Myometrial cell (primary cell): ENCODE measurements around the gene ARPP21. TPM values are rescaled to one million over a fixed set of nuclear protein-coding genes. Genes with fewer than 3 reads are reported as not detected.

ENCODE experiments used
- total RNA-seq: library from RNA; depleted of rRNA; stranded (reverse); fragments of >200 nt; gene quantifications from 2 replicates; pipeline ENCODE4 v1.2.3, GENCODE V29; 2015

The ARPP21 gene
- not detected in 2 replicates for total RNA-seq

DNA sequence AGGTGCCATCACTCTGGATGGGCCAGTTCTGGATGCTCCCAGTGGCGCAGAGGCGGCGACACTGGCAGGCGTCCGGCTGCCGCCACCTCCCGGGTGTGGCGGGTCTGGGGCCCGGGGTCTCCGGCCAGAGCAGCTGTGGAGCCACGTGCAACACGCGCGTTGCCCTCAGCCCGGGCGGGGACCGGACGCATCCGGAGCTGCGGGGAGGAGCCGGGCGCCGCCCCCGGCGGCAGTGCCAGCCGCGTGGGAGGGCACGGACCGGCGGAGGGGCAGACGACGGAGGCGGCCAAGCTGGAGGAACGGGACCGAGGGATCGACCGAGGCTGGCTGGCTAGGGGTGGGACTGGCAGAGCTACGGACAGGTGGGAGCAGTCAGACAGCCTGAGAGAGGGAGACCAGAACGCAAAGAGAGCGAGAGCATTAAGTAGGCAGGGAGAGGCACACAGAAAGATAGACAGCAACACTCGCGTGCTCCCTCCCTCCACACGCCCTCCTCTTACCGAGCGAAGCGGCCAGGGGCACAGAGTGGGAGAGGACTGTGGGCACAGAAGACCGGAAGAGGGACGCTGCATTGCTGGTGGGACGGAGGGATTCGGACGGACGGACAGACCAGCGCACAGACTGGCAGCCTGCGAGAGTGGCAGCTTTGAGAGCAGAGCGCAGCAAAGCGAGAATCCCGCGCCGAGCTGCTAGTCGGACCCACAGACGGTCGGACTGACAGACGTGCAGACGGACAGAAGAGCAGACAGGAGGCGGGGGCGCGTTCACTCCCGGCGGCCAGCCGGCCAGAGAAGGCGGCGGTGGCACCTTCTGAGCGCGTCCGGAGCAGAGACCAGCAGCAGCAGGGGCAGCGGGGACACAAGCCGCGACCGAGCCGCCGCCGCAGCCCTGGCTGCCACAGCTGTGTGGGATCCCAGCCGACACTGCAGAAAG, at the start of gene ARPP21:
ARPP21 (plus strand) TSS at position 272 of the 933 bp plus-strand sequence. CDS start 42,227 bp downstream, outside the sequence.

